GM10266 (cell line): ENCODE measurements around the gene PELO.

Experiments used
- DNase-seq: peaks from one replicate; pipeline ENCODE4 v3.0.0; 2012; ENCODE audit errors: extremely low spot score
- CTCF ChIP-seq: IDR thresholded peaks from 2 replicates; pipeline ENCODE4 v1.5.1; 2012; ENCODE audit warnings: mild to moderate bottlenecking, low read depth; ENCODE audit not compliant: control insufficient read depth, insufficient read depth; ENCODE audit errors: missing control alignments

The PELO gene

GRCh38 chr5:52827815-52828214 is 40.1 kb downstream of the PELO start:
- no peak for TF ChIP-seq CTCF
- DNase-seq, result no peak

GRCh38 chr5:52829664-52830063 is 41.9 kb downstream of the PELO start:
- DNase-seq, result no peak

GRCh38 chr5:52830650-52831049 is 42.9 kb downstream of the PELO start:
- TF ChIP-seq CTCF, result no peak
- DNase-seq, result no peak

More at GRCh38 chr5:52829664-52830063, 41.9 kb downstream of the PELO start:
- TF ChIP-seq CTCF, result no peak

- no peak for DNase-seq
- TF ChIP-seq CTCF, result no peak
Observed at GRCh38 chr5:52831786-52832511, 44.2 kb downstream of the PELO start.

- TF ChIP-seq CTCF, result no peak
- DNase-seq, result no peak
Observed at GRCh38 chr5:52834320-52834719, 46.6 kb downstream of the PELO start.

- DNase-seq, result no peak
- TF ChIP-seq CTCF, result no peak
Observed at GRCh38 chr5:52837068-52837467, 49.4 kb downstream of the PELO start.
